GM12873 (cell line): ENCODE measurements around the gene VPS50.

Experiments
- TF ChIP-seq, protein P1 (sequence below): IDR thresholded peaks from 2 replicates; pipeline ENCODE4 v1.5.1; 2012; ENCODE audit warnings: low read depth, mild to moderate bottlenecking, moderate library complexity, low read length, control low read depth; ENCODE audit not compliant: insufficient read depth; ENCODE audit errors: missing control alignments

Gene VPS50

DNA sequence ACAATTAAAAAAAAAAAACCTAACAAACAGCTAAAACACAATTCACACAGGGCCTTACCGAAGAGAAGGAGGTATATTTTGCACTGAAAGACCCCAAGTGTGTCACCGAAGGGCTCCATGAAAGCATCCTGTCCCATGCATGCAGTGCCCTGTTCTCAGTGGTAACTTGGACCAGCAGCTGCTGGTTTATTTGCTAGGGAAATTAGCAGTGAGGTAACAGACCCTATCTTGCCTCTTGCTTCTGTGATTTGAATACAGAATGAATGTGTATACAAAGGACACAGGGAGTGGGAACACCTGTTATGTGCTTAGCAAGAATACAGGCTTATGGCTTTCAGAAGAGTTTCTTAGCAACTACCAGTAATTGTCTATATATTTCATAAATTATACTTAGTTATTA is 5.9 kb upstream of the VPS50 start, which contains the start of gene HEPACAM2:
TSS of gene HEPACAM2 (minus strand) at position 160 of the 400 bp plus-strand sequence.
- TF ChIP-seq, protein P1, sequence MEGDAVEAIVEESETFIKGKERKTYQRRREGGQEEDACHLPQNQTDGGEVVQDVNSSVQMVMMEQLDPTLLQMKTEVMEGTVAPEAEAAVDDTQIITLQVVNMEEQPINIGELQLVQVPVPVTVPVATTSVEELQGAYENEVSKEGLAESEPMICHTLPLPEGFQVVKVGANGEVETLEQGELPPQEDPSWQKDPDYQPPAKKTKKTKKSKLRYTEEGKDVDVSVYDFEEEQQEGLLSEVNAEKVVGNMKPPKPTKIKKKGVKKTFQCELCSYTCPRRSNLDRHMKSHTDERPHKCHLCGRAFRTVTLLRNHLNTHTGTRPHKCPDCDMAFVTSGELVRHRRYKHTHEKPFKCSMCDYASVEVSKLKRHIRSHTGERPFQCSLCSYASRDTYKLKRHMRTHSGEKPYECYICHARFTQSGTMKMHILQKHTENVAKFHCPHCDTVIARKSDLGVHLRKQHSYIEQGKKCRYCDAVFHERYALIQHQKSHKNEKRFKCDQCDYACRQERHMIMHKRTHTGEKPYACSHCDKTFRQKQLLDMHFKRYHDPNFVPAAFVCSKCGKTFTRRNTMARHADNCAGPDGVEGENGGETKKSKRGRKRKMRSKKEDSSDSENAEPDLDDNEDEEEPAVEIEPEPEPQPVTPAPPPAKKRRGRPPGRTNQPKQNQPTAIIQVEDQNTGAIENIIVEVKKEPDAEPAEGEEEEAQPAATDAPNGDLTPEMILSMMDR = no peak

DNA sequence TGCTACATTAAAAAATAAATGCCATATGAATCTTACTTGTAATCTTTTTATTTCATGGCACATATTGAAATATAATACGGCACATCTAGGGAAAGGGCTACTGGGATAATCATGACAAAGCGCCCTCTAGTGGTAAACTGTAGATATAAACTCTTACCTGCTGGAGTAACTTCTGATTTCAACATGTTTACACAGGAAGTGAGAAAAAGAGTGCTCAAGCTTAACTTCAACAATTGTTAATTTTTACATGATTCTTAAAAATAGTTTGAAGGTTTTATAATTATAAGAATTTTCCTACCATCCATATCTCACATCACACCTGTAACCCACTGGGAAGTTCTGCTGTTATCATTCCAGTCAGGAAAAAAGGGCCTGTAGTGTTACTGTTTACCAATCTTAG is 3.9 kb upstream of the VPS50 start:
- TF ChIP-seq, protein P1 = peak; percentile 63

DNA sequence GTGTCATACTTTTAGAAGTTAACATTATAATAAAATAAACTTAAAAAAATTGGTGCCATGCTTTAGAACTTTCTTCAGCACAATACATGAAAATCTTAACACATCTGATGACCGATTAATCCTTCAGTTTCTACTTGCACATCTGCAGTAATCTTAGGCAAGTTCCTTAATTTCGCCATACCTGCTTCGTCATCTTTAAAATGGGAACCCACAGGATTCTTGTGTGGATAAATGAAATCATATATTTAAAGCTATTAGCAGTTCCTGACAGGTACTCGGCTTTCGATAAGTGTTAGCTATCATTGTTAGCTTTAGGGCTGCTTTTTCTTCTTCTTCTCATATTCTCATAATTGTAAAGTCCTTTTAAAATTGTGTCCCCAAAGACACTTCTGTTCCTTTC is 907 bp upstream of the VPS50 start:
- TF ChIP-seq, protein P1 = no peak

DNA sequence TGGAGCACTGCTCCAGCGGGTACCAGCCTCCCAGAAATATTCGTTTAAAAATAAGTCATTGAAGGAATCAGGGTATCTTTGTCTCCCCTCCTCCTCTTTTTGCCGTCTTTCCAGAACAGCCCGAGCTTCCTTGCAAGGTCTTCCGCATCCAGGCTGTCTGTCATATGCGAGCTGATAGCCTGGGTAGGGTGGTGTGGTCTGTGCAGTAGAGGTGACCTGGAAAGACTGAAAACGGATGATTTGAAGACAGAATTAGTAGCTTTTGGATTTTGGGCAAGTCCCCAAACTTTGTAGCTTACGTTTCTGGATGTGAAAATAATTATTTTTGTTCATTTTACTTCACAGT is 480 bp downstream of the VPS50 start:
- TF ChIP-seq, protein P1 = no peak

DNA sequence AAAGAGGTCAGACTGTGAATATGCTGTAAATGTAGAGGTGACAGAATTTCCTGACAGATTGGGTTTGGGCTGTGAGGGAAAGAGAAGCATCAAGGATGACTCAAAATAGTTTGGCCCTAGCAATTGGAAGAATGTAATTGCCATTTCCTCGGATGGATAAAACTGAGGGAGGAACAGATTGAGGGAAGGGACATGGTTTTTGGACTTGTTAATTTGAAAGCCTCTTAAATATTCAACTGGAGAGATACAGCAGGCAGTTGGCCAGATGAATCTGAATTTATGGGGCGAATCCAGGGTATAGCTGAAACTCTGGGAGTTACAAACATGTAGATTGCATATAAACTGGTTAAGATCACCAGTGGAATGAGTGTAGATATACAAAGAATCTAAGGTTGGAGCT is 3.4 kb downstream of the VPS50 start:
- TF ChIP-seq, protein P1 = no peak

DNA sequence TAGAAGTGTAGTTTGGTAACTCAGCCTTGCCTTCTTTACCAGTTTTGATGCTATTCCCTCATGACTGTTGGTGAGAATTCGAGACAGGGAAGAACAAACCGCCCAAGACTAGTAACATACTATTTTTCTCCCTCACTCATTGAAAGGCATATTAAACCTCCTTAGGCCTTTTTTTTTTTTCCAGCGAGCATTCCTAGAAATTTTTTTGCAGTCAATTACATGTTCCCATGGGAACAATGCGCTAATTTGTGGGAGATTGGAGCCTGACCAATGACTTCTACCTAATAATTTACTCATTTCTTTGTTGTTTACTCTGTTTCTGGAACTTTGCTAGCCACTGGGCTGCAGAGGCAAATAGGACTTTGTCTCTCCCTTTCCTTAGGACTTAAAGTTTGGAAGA is 6.0 kb downstream of the VPS50 start:
- TF ChIP-seq, protein P1 = no peak

DNA sequence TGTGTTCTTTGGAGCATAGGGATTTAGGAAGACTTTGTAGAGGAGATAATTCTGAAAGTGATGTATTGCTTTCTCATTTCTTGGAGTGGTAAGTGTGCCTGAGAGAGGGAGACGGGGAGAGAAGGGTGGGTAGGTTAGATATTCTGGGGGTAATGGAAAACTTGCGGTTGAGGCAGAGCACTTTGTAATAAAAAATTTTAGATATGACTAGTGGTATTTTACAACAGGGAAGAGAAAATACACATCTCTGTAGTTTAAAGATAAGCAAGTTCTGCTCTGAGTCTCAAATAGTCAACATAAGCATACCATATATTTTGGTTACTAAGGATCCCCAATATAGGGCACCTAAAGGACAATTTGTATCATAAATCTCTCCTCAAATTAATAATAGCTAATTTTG is 6.6 kb downstream of the VPS50 start:
- TF ChIP-seq, protein P1 = no peak
